ENCODE data around the gene CDH2.

CDH2 gene

GRCh38 chr18:28167835-28168349, 9.0 kb downstream of the CDH2 start:
- no peak for DNase-seq

- no peak for DNase-seq
These were observed 12.0 kb downstream of the CDH2 start for GRCh38 chr18:28164771-28165483.

DNA sequence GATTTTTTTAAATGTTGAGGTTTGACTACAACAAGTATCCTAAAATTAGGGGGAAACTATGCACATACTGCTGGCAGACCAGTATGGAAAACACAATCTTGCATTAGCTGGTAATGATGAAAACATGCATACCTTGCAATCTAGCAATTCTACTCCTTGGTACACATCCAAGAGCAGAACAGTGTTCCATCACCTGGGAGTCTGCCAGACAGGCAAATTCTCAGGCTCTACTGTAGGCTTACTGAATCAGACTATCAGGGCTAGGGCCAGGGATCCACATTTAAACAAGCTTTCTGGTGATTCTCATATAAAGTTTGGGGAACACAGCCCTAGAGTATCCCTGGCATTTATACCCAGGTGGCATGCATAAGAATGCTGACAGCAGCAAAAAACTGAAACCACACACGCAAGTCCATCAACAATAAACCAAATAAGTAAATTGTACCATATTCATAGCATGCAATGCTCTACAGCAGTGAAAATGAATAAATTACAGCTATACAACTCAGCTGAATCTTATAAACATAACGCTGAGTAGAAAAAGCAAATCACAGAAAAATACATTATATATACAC, 13.6 kb downstream of the CDH2 start:
- no peak for DNase-seq

DNA sequence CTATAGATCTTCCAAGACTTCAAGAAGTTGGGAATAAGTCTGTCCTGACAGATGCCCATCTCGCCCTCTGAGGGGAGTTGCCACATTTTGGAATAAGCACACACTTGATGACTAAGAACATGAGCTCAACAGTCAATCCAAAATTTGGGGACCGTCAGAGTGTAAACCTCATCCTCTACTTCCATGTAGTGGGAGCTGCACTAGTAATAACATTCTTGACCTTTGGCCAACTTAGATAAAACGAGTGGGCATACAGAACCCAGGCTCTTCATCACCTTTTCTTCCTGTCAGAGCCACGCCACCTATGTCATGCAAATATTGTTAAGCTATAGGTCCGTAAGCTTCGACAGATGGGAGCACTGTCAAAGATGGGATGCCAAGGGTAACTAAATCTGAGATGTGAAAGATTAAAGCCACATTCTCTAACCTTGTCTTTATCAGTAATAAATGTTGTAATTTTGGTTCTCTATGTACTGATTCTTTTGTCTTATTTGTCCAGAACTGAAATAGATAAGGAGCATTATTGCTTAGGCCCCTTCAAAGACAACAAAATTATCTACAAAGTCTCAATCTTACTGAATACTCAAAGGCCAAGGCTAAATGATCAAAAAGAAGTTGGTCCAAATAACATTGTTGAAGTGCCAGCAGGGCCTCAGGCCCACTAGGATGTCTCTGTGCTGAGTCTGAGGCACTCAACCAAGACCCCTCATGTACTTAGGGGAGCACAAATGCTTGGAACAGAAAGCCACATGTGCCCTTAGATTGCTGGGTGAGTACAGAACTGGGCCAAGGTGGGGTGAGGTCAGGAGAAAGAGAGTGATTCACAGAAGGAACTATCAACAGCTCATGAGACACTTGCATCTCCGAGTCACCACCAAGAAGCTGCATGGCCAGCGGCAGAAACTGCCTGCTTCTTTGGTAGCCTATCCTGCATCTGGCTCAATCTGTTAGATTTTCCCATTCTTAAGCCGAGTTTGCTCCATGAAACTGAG, 15.0 kb downstream of the CDH2 start:
- DNase-seq: no peak

- no peak for DNase-seq
These were observed 17.9 kb downstream of the CDH2 start for GRCh38 chr18:28159055-28159454.

GRCh38 chr18:28158083-28158581, 18.8 kb downstream of the CDH2 start:
- no peak for DNase-seq

DNA sequence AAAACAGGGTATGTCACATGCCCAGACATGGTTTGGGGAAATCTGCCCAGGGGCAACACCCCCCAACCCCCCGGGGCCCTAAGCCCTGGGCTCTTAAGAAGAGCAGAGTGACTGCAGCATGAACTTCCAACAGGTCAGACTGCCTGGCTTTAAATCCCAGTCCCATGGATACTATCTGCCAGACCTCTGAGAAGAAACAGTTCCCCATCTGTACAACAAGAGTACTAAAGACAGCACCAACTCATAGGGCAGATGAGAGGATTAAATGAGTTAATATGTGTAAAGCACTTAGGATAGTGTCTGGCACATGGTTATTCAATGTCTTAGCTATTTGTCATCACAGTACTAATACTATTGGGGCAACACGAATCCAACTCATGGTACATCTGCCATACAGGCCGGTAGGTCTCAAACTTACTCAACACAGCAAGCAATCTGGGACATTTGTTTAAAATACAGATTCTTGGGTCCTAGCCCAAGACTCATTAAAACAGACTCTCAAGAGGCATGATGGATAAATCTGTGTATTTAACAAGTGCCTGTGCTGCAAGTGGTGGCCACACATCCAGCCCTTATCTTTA, 23.4 kb downstream of the CDH2 start:
- DNase-seq: no peak

DNA sequence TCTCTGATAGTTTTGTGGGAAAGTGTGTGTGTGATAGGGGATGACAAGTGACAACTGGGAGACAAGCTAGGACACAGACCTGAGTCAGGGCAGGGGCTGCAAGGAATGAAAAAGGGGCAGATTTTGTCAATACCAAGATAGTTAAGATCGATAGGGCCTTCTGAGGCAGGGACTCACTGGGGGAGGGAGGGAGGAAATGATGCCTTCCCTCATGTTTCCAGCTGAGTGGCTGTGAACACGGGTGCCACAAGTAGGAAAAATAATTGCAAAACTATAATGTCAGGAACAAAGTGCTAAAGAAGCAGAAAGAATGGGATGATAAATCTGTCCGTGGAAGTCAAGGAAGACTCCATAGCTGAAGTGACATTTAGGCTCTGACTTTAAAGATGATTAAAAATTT, 24.2 kb downstream of the CDH2 start:
- DNase-seq: no peak

DNA sequence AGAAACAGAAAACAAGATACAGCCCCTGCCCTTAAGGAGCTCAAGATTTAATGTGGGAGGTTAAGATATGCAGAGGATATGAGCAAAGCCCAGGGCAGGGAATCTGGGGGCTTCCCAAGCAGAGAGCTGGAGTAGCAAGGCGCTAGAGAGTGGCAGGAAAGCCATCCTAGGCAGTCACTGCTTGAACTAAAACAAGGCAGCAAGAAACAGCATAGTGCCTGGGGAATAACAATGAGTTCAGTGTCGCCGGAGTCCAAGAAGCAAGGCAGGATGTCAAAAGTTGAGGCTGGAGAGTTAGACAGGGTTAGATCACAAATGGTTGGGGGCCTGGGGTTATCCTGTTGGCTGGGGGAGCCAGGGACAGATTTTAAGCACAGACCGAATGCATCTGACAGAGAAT, 24.6 kb downstream of the CDH2 start:
- no peak for DNase-seq

GRCh38 chr18:28151434-28151833, 25.5 kb downstream of the CDH2 start:
- no peak for DNase-seq

- no peak for DNase-seq
These were observed 26.0 kb downstream of the CDH2 start for GRCh38 chr18:28150925-28151324.

GRCh38 chr18:28149810-28150420, 27.0 kb downstream of the CDH2 start:
- DNase-seq: no peak

DNA sequence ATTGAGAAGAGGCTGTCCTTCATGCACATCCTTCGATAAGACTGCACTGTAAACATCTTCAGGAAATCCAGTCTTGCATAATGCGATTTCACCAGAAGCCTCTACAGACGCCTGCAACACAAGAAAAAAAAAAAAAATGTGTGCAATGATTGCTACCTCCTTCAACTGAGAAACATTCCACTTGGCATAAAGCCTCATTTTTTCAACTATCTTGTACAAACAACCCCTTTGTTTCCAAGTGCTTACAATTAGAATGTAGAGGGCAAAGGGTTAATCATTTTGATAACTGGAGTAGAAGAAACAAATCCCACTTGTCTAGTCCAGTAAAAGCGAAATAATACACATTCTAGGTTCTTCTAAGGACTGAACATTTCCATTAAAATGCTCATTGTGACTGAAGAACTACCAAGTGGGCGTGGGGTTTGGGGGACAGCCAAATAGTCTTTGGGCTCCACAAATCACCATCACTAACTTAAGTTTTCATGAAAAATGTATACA, 29.2 kb downstream of the CDH2 start:
- no peak for DNase-seq

- DNase-seq: no peak
These were observed 33.2 kb downstream of the CDH2 start for GRCh38 chr18:28143725-28144124.

DNA sequence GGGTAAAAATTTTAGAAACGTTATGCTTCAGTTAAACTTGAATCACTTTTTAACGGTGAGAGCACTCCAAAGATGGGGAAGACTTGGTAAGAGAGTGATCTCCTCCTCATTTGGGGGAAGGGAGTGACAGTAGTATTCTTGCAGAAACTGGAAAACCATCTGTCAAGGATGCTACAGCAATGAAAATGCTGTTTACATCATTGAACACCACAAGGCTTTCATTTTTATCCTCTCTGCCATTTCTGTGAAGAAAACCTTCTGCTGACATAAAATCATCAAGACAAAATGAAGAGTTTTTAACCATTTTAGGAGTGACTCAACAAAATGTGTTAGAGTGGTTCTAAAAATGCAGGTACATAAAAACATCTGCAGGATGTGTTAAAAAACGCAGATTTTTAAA, 38.1 kb downstream of the CDH2 start:
- no peak for DNase-seq

DNA sequence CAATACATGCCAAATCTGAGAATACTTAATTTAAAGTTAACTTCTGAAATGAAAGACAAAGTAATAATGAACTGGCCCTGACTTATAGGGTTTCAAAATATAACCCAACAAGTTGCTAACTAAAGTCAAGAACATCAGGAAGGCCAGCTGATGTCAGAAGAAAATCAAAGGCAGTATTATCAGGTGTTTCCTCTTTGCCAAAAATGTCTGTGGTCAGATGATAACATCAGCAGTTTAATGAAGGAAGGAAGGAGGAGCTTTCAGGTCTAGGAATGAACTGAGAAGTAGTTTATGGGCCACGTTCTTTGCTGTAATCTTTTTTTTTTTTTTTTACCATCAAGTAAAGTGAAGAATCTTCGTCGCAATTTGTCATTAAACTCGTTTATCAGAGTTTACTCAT, 40.9 kb downstream of the CDH2 start:
- no peak for DNase-seq

GRCh38 chr18:28134774-28135173, 42.2 kb downstream of the CDH2 start:
- no peak for DNase-seq

- no peak for DNase-seq
These were observed 44.8 kb downstream of the CDH2 start for GRCh38 chr18:28132084-28132483.

- no peak for DNase-seq
These were observed 48.3 kb downstream of the CDH2 start for GRCh38 chr18:28128659-28128980.

- no peak for DNase-seq
These were observed 48.9 kb downstream of the CDH2 start for GRCh38 chr18:28127763-28128658.

- DNase-seq: no peak
These were observed 49.7 kb downstream of the CDH2 start for GRCh38 chr18:28127228-28127627.

All from activated naive CD4-positive, alpha-beta T cell (primary cell).